ENCODE measurements around the gene KLF7.

KLF7 gene

DNA sequence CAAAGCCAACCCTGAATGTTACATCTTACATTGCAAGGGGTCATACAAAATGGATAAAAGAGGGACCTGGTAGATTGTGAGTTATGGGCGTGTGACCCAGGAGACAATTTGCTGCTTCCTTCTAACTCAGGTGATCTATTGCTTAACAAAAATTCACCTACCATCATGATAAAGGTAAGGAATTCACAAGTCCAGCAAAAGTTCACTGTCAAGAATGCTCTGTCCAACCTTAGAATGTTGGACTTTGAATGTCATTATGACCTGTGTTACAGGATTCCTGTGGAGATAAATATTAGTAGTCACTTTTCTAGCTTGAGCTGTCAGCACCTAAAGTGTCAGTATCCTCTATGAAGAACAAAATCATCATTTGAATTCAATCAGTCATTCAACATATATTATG, 7.9 kb upstream of the KLF7 start:
- H3K4me3 ChIP-seq (replicated peaks; ENCODE audit: low read depth, low read length): no peak overlapping the region
- DNase-seq (ENCODE audit: extremely low read depth, low read depth): no peak
- TF ChIP-seq, protein P1, sequence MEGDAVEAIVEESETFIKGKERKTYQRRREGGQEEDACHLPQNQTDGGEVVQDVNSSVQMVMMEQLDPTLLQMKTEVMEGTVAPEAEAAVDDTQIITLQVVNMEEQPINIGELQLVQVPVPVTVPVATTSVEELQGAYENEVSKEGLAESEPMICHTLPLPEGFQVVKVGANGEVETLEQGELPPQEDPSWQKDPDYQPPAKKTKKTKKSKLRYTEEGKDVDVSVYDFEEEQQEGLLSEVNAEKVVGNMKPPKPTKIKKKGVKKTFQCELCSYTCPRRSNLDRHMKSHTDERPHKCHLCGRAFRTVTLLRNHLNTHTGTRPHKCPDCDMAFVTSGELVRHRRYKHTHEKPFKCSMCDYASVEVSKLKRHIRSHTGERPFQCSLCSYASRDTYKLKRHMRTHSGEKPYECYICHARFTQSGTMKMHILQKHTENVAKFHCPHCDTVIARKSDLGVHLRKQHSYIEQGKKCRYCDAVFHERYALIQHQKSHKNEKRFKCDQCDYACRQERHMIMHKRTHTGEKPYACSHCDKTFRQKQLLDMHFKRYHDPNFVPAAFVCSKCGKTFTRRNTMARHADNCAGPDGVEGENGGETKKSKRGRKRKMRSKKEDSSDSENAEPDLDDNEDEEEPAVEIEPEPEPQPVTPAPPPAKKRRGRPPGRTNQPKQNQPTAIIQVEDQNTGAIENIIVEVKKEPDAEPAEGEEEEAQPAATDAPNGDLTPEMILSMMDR (IDR thresholded peaks at IDR 0.05; ENCODE audit: low read depth, low read length, missing control alignments): no peak

GRCh38 chr2:207167099-207167923, 1.6 kb upstream of the KLF7 start:
- DNase-seq (ENCODE audit: extremely low read depth, low read depth): no peak
- H3K4me3 ChIP-seq (replicated peaks; ENCODE audit: low read depth, low read length): peak overlapping the region; percentile 82
- TF ChIP-seq, protein P1 (IDR thresholded peaks at IDR 0.05; ENCODE audit: low read depth, low read length, missing control alignments): no peak

DNA sequence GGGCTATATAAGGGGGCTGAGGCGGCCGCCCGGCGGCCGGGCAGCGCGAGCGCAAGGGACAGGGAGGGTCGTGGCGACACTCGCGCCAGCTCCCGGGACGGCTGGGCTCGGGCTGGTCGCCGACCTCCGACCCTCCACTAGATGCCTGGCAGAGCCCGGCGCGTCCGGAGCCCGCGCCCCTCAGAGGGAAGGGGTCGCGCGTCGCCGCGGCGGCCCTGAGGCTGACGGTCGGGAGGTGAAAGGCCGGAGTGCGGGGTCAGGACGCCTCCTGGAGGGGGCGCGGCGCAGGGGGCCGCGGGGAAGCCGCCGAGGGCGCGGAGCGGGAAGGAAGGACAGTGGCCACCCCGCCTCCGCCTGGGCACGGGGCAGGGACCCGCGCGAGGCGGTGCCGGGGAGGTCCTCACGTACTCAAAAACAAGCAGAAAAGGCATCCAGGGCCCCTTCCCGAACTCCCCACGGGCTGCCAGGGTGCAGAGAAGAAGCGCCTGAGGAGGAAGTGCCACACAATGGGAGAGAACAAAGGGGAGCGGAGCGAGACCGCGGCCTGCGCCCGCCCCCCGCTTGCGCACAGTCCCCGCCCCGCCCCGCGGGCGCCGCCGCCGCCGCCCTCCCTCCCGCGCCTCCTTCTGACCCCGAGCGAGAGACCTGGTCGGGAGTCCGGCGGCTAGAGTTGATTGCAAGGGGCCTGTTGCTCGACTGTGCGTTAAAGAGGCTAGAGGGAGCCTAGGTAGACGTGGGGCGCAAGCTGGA, 776 bp upstream of the KLF7 start:
- TF ChIP-seq, protein P1 (IDR thresholded peaks at IDR 0.05; ENCODE audit: low read depth, low read length, missing control alignments): no peak
- peak overlapping the region; percentile 82 for H3K4me3 ChIP-seq (replicated peaks; ENCODE audit: low read depth, low read length)
- DNase-seq (ENCODE audit: extremely low read depth, low read depth): no peak

DNA sequence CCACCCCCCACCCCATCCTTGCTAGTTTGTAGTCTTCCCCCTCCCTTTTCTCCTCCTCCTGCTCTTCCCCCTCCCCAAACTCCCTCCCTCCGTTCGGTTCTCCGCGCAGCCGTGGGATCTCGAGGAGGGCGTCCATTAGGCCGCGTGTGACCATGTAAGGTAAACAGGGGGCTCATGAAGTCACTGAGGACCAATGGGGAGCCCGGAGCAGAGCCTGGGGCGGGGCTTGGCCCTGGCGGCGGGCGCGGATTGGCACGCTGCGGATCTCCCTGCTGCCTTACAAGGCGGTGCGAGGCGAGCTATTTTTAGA, 246 bp upstream of the KLF7 start:
- peak overlapping the region; percentile 82 for H3K4me3 ChIP-seq (replicated peaks; ENCODE audit: low read depth, low read length)
- TF ChIP-seq, protein P1 (IDR thresholded peaks at IDR 0.05; ENCODE audit: low read depth, low read length, missing control alignments): no peak
- DNase-seq (ENCODE audit: extremely low read depth, low read depth): peak; percentile 97

DNA sequence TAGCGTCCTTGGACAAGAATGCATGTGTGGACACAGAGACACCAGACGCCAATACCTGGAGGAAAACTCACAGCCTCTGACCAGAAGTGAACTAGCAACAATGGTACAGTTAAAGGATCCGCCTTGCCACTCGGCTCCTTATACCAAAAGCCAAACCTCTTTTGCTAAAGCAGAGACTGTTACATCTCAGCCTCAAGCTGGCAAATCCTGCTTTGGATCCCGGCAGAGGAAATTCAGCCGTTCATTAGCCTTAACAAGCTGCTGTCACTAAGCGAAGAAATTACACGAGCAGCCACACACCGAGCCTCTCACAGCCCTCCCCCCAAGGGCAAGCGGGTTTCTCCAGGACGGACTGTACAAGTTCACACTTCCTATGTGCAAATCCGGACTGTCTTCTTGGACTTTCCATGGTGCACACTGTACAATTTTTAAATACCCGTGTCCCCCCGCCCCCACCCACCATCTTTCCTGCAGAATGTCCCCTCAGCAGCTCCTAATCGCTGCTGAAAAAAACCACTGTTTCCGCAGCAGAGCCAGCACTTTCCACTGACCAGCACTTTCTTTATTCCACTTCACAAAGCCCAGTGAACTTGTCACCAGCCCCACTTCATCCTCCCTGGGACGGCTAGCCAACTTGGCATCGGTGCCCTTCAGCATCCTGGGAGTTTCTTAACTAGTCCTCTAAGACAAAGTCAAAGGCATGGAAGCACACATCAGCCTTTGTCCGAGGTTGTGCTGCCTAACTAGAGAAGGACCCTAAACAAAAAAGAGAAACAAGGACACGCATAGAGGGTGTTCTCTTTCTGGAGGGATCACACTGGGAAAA, 1.5 kb downstream of the KLF7 start:
- H3K4me3 ChIP-seq (replicated peaks; ENCODE audit: low read depth, low read length): peak overlapping the region; percentile 82
- TF ChIP-seq, protein P1 (IDR thresholded peaks at IDR 0.05; ENCODE audit: low read depth, low read length, missing control alignments): no peak
- no peak for DNase-seq (ENCODE audit: extremely low read depth, low read depth)

DNA sequence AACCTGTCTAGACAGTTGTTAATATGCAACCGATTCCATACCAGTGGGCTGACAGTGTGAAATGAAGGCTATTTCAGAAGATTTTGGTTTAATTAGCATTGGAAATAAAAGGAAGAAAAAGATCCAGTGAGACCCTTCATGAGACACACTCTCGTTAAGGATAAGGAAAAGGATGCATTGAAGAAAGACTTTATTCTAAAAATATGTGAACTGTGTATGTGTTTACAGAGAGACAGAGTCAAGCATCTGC, 2.1 kb downstream of the KLF7 start:
- TF ChIP-seq, protein P1 (IDR thresholded peaks at IDR 0.05; ENCODE audit: low read depth, low read length, missing control alignments): no peak
- DNase-seq (ENCODE audit: extremely low read depth, low read depth): no peak
- peak overlapping the region; percentile 82 for H3K4me3 ChIP-seq (replicated peaks; ENCODE audit: low read depth, low read length)
